Hematopoietic multipotent progenitor cell (in vitro differentiated cells): ENCODE data around the gene LENG1. TPM values are rescaled to one million over a fixed set of nuclear protein-coding genes. Genes with fewer than 3 reads are reported as not detected.
A peak's percentile ranks its signal among the peaks of the same experiment; 100 is the strongest.
"Not testable (repeated sequence)": the region's sequence is repeated elsewhere in the genome, so short reads cannot be mapped to it uniquely, and the experiment has no call there.

Source experiments
- DNase-seq, 3 donors: peaks; one replicate each; pipeline ENCODE4 v3.0.0-alpha.2; 2011 to 2015; ENCODE audit warnings: low read depth in 2 of 3, low spot score in 2 of 3
- total RNA-seq: library from RNA; depleted of rRNA; stranded (reverse); fragments of >200 nt; gene quantifications from one replicate; pipeline ENCODE4 v1.2.3, GENCODE V29; 2012

LENG1 gene
- 4.8 TPM for total RNA-seq

- DNase-seq: peak; percentile 91 to 100 (median 100)
These were observed at the start of gene LENG1 for GRCh38 chr19:54159352-54160181. TSS of gene LENG1 (minus strand) at chr19:54159721. CDS start at chr19:54159695, 26 bp downstream.

GRCh38 chr19:54208784-54209057 is 49.2 kb upstream of the LENG1 start:
- no peak for DNase-seq

GRCh38 chr19:54207983-54208783 is 48.7 kb upstream of the LENG1 start:
- peak in 2 of 3 donors; percentile 98 to 100 for DNase-seq

GRCh38 chr19:54207676-54207982 is 48.1 kb upstream of the LENG1 start:
- no peak for DNase-seq

GRCh38 chr19:54207193-54207592 is 47.7 kb upstream of the LENG1 start:
- DNase-seq: not testable (repeated sequence)

GRCh38 chr19:54206831-54207177 is 47.3 kb upstream of the LENG1 start:
- no peak for DNase-seq

GRCh38 chr19:54206030-54206830 is 46.7 kb upstream of the LENG1 start:
- DNase-seq: no peak

- DNase-seq: no peak
These were observed 45.4 kb upstream of the LENG1 start for GRCh38 chr19:54204767-54205468.

GRCh38 chr19:54203151-54203611 is 43.7 kb upstream of the LENG1 start:
- no peak for DNase-seq

GRCh38 chr19:54201980-54202379 is 42.5 kb upstream of the LENG1 start:
- no peak for DNase-seq

- DNase-seq: no peak
These were observed 41.7 kb upstream of the LENG1 start for GRCh38 chr19:54201172-54201701.

- no peak for DNase-seq
These were observed 39.9 kb upstream of the LENG1 start for GRCh38 chr19:54199401-54199800.

GRCh38 chr19:54197121-54197520 is 37.6 kb upstream of the LENG1 start:
- no peak for DNase-seq

- no peak for DNase-seq
These were observed 37.0 kb upstream of the LENG1 start for GRCh38 chr19:54196536-54196935.

GRCh38 chr19:54194463-54194862 is 34.9 kb upstream of the LENG1 start:
- not testable (repeated sequence) for DNase-seq

GRCh38 chr19:54193011-54193410 is 33.5 kb upstream of the LENG1 start:
- no peak for DNase-seq

- DNase-seq: no peak
These were observed 32.4 kb upstream of the LENG1 start for GRCh38 chr19:54191811-54192453.

- DNase-seq: peak in 2 of 3 donors; percentile 92
These were observed 31.7 kb upstream of the LENG1 start, which contains the start of gene TSEN34 for GRCh38 chr19:54191011-54191810. TSS of gene TSEN34 (plus strand) at chr19:54191308. CDS start at chr19:54191365, 57 bp downstream.

GRCh38 chr19:54190503-54191010 is 31.0 kb upstream of the LENG1 start:
- DNase-seq: peak; percentile 99 to 100 (median 100)
